Measurements from ENCODE around the gene DERA. TPM values are rescaled to one million over a fixed set of nuclear protein-coding genes. Genes with fewer than 3 reads are reported as not detected.

Gene DERA
- total RNA-seq, 1 donor from 2014 or later = 21.4 TPM

DNA sequence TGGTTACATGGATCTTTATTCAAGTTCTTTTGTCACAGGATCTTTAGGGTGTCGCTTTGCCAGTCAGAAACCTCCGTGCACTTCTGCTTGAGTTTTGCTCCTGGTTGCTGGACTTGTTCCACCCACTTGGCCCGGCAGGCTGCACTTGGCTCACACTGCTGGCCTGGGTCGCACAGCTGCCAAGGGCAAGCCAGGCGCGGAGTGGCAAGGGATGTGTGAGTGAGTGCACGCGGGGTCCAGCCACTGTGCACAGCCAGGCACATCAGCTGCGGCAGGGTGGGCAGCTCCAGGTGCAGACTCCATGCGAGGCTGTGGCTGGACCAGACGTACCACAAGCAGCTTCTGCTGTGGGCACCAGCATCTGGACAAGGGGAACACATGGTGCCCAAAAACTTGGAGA, 76.6 kb downstream of the DERA start:
- intact Hi-C loops (cut with DNase I) = no loop called here
- TF ChIP-seq POLR2A (IDR thresholded peaks at IDR 0.05) (no peak), POLR2AphosphoS5 (IDR thresholded peaks at IDR 0.05; ENCODE audit: insufficient read depth in 1 of 2, low read depth in 1 of 2) (no peak)
- TF ChIP-seq, protein P1, sequence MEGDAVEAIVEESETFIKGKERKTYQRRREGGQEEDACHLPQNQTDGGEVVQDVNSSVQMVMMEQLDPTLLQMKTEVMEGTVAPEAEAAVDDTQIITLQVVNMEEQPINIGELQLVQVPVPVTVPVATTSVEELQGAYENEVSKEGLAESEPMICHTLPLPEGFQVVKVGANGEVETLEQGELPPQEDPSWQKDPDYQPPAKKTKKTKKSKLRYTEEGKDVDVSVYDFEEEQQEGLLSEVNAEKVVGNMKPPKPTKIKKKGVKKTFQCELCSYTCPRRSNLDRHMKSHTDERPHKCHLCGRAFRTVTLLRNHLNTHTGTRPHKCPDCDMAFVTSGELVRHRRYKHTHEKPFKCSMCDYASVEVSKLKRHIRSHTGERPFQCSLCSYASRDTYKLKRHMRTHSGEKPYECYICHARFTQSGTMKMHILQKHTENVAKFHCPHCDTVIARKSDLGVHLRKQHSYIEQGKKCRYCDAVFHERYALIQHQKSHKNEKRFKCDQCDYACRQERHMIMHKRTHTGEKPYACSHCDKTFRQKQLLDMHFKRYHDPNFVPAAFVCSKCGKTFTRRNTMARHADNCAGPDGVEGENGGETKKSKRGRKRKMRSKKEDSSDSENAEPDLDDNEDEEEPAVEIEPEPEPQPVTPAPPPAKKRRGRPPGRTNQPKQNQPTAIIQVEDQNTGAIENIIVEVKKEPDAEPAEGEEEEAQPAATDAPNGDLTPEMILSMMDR (IDR thresholded peaks at IDR 0.05) = no peak
- H3K4me1 ChIP-seq = no peaks in the 10 kb centered on the region
- no peak overlapping the region for H3K27ac ChIP-seq
- peaks cover 0 to 19% of the 10 kb centered on the region in 2 donors for H3K36me3 ChIP-seq
- no peak for DNase-seq (ENCODE audit: extremely low spot score in 2 of 2)
- H3K27me3 ChIP-seq = no peaks in the 10 kb centered on the region
- no peaks in the 10 kb centered on the region for H3K9me3 ChIP-seq
- no peak overlapping the region for H3K4me3 ChIP-seq

DNA sequence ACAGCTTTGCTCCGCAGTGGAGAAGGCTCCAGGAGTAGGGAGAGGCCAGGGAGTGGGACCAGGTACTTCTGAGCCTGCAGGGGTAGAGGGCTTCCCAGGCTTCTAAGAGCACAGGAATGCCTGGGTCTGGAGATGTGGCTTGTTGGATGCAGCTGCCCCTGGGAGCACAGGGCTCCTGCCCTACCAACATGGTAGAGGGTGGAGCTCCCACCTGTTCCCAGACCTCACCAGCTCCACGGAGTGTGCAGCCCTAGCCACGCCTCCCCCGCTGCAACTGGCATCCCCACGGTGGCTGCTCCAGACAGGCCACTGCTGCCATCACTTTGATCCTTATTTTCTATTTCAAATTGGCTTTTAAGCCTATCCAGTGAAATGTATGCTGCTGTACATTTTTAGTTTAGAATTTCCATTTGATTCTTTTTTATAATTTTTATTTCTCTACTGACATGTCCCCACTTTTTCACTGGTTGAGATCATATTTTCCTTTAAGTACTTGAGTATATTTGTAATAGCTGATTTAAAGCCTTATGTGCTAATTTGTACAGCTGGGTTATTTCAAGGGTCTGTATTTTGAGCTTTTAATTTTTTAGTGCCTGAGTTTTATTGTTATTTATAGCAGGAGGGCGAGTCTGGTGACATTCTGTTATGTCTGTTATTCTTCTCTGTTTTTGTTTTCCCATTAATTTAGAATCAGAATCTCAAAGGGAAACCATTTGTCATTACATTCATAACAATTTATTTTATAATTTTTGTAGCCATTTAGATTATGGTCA, 78.0 kb downstream of the DERA start:
- DNase-seq (ENCODE audit: extremely low spot score in 2 of 2) = no peak
- H3K9me3 ChIP-seq = no peaks in the 10 kb centered on the region
- TF ChIP-seq POLR2AphosphoS5 (IDR thresholded peaks at IDR 0.05; ENCODE audit: insufficient read depth in 1 of 2, low read depth in 1 of 2) (no peak), POLR2A (IDR thresholded peaks at IDR 0.05) (no peak)
- TF ChIP-seq, protein P1 (IDR thresholded peaks at IDR 0.05) = no peak
- intact Hi-C loops (cut with DNase I) = no loop called here
- peaks cover 0 to 13% of the 10 kb centered on the region in 2 donors for H3K36me3 ChIP-seq
- no peaks in the 10 kb centered on the region for H3K4me1 ChIP-seq
- H3K27me3 ChIP-seq = no peaks in the 10 kb centered on the region
- no peak overlapping the region for H3K27ac ChIP-seq
- H3K4me3 ChIP-seq = no peak overlapping the region

GRCh38 chr12:15995801-15996200, 84.7 kb downstream of the DERA start:
- no peak for DNase-seq (ENCODE audit: extremely low spot score in 2 of 2)
- Histone ChIP-seq H3K36me3 (peaks cover 0 to 3% of the 10 kb centered on the region in 2 donors), H3K9me3 (no peaks in the 10 kb centered on the region), H3K27me3 (no peaks in the 10 kb centered on the region), H3K27ac (no peak overlapping the region), H3K4me1 (no peaks in the 10 kb centered on the region), H3K4me3 (no peak overlapping the region)
- intact Hi-C loops (cut with DNase I) = no loop called here
- TF ChIP-seq POLR2A (IDR thresholded peaks at IDR 0.05) (no peak), POLR2AphosphoS5 (IDR thresholded peaks at IDR 0.05; ENCODE audit: insufficient read depth in 1 of 2, low read depth in 1 of 2) (no peak)
- TF ChIP-seq, protein P1 (IDR thresholded peaks at IDR 0.05) = no peak

- intact Hi-C loops (cut with DNase I) = no loop called here
- Histone ChIP-seq H3K27me3 (no peaks in the 10 kb centered on the region), H3K36me3 (peaks cover 0 to 3% of the 10 kb centered on the region in 2 donors), H3K4me3 (no peak overlapping the region), H3K9me3 (no peaks in the 10 kb centered on the region), H3K27ac (no peak overlapping the region), H3K4me1 (no peaks in the 10 kb centered on the region)
- TF ChIP-seq, protein P1 (IDR thresholded peaks at IDR 0.05) = no peak
- TF ChIP-seq POLR2AphosphoS5 (IDR thresholded peaks at IDR 0.05; ENCODE audit: insufficient read depth in 1 of 2, low read depth in 1 of 2) = no peak
- no peak for TF ChIP-seq POLR2A (IDR thresholded peaks at IDR 0.05)
- no peak for DNase-seq (ENCODE audit: extremely low spot score in 2 of 2)
These were observed 85.1 kb downstream of the DERA start for GRCh38 chr12:15996254-15996653.

DNA sequence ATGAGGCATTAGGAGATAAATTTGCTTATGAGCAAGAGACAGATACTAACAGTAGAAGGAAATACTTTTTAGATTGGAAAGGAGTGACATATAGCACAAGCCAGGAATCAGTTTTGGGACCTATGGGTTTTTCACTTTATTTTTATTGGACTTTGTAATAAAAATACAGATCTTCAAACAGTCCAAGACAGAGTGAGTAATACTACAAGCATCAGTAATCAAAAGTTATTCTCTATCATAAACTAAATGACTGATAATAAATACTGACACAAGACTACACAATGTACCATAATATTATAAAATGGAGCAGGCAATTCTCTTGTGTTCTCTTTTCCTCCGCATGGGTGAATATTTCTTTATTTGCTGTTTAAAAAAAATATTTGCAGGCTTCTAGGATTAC, 85.8 kb downstream of the DERA start:
- H3K27me3 ChIP-seq = no peaks in the 10 kb centered on the region
- H3K4me1 ChIP-seq = no peaks in the 10 kb centered on the region
- H3K9me3 ChIP-seq = no peaks in the 10 kb centered on the region
- TF ChIP-seq POLR2A (IDR thresholded peaks at IDR 0.05) (no peak), POLR2AphosphoS5 (IDR thresholded peaks at IDR 0.05; ENCODE audit: insufficient read depth in 1 of 2, low read depth in 1 of 2) (no peak)
- H3K4me3 ChIP-seq = no peak overlapping the region
- peaks cover 0 to 3% of the 10 kb centered on the region in 2 donors for H3K36me3 ChIP-seq
- no peak for DNase-seq (ENCODE audit: extremely low spot score in 2 of 2)
- intact Hi-C loops (cut with DNase I) = no loop called here
- no peak overlapping the region for H3K27ac ChIP-seq

All from vagina (tissue), 2 donors.